Astrocyte (in vitro differentiated cells and primary cell): ENCODE data around the gene IGSF10.

Experiments used
- CTCF ChIP-seq: IDR thresholded peaks from 2 replicates; pipeline ENCODE4 v1.5.1; 2011; ENCODE audit warnings: low read depth, mild to moderate bottlenecking, inconsistent platforms, low read length, moderate library complexity; ENCODE audit not compliant: insufficient read depth
- EZH2 ChIP-seq: IDR thresholded peaks from 2 replicates; pipeline ENCODE4 v1.6.1; 2012; ENCODE audit warnings: mild to moderate bottlenecking, low read length, inconsistent platforms; ENCODE audit not compliant: insufficient read depth

DNA sequence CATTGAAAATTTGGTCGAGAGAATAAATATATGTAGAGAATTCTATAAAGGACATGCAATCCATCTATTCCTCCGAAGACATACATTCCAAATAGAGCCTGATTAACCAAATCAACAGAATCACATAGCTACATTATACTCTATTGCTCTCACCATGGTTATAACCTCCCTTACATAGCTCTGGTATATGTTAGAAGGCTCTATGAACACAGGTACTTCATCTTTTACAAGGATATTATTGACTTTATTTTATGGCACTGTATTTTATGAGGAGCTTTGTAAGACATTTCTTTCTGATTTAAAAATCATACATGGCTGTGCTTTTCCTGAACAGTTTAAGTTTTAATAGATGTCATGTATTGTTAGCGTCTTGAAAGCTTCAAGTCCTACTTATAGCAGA lies 4.8 kb downstream of the IGSF10 start:
- no peak for TF ChIP-seq CTCF
- TF ChIP-seq EZH2, result no peak
